Measurements from ENCODE around the gene STPG2. TPM values are rescaled to one million over a fixed set of nuclear protein-coding genes. Genes with fewer than 3 reads are reported as not detected.

The STPG2 gene
- total RNA-seq, 1 donor from 2014 or later, result not detected

GRCh38 chr4:97589481-97590196 lies 553.6 kb downstream of the STPG2 start:
- intact Hi-C loops (cut with micrococcal nuclease), result no loop called here
- H3K27ac ChIP-seq (replicated peaks), result no peak overlapping the region
- no peak for DNase-seq
- H3K4me1 ChIP-seq, result no peaks in the 10 kb centered on the region
- H3K27me3 ChIP-seq (ENCODE audit: low read depth), result no peaks in the 10 kb centered on the region
- TF ChIP-seq, protein P1, sequence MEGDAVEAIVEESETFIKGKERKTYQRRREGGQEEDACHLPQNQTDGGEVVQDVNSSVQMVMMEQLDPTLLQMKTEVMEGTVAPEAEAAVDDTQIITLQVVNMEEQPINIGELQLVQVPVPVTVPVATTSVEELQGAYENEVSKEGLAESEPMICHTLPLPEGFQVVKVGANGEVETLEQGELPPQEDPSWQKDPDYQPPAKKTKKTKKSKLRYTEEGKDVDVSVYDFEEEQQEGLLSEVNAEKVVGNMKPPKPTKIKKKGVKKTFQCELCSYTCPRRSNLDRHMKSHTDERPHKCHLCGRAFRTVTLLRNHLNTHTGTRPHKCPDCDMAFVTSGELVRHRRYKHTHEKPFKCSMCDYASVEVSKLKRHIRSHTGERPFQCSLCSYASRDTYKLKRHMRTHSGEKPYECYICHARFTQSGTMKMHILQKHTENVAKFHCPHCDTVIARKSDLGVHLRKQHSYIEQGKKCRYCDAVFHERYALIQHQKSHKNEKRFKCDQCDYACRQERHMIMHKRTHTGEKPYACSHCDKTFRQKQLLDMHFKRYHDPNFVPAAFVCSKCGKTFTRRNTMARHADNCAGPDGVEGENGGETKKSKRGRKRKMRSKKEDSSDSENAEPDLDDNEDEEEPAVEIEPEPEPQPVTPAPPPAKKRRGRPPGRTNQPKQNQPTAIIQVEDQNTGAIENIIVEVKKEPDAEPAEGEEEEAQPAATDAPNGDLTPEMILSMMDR (IDR thresholded peaks at IDR 0.05; ENCODE audit: borderline replicate concordance), result no peak
- H3K4me3 ChIP-seq, result no peak overlapping the region
- H3K36me3 ChIP-seq, result no peaks in the 10 kb centered on the region
- H3K9me3 ChIP-seq (replicated peaks), result no peaks in the 10 kb centered on the region

GRCh38 chr4:97587912-97588311 lies 555.4 kb downstream of the STPG2 start:
- DNase-seq, result no peak
- Histone ChIP-seq H3K9me3 (replicated peaks) (no peaks in the 10 kb centered on the region), H3K4me3 (no peak overlapping the region), H3K36me3 (no peaks in the 10 kb centered on the region), H3K27me3 (ENCODE audit: low read depth) (no peaks in the 10 kb centered on the region), H3K27ac (replicated peaks) (no peak overlapping the region), H3K4me1 (no peaks in the 10 kb centered on the region)
- intact Hi-C loops (cut with micrococcal nuclease), result no loop called here
- TF ChIP-seq, protein P1 (IDR thresholded peaks at IDR 0.05; ENCODE audit: borderline replicate concordance), result no peak

DNA sequence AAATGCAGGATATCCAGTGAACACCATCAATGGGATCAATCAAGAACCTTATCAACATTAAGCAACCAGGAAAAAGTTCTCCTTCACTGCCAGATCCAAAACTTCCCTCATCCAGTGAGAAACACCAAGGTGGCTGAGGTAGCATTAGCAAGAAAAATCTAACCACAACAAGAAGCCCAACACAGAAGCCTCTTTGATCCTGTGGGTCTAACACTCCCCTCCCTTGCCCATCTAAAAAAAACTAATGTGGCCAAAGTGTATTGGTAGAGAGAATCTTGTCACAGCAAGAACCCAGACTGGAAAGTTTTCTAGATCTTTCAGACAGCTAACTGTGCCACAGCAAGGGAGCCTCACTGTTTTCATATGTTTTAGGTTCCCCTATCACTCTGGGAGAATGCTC lies 558.0 kb downstream of the STPG2 start:
- TF ChIP-seq, protein P1 (IDR thresholded peaks at IDR 0.05; ENCODE audit: borderline replicate concordance), result no peak
- Histone ChIP-seq H3K4me1 (no peaks in the 10 kb centered on the region), H3K9me3 (replicated peaks) (no peaks in the 10 kb centered on the region), H3K36me3 (no peaks in the 10 kb centered on the region), H3K4me3 (no peak overlapping the region), H3K27ac (replicated peaks) (no peak overlapping the region), H3K27me3 (ENCODE audit: low read depth) (no peaks in the 10 kb centered on the region)
- intact Hi-C loops (cut with micrococcal nuclease), result no loop called here
- no peak for DNase-seq

DNA sequence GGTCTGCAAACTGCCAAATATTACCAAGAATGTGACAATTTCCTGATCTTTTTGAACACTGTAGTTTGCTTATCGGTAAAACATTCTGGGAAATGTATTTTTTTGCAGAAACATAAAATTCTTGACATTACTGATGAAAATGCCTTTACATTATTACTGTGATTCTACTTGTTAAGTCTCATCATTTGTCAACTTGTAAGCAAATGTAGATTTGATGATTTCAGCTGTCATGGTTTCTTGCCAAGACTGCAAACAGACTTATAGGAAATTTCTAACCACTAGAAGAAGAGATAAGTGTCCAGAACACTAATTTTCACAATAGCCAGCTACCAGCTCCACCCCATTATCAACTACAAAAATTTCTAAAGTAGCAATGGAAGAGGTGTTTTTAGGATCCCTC lies 560.4 kb downstream of the STPG2 start:
- H3K4me1 ChIP-seq, result no peaks in the 10 kb centered on the region
- H3K9me3 ChIP-seq (replicated peaks), result no peaks in the 10 kb centered on the region
- TF ChIP-seq, protein P1 (IDR thresholded peaks at IDR 0.05; ENCODE audit: borderline replicate concordance), result no peak
- intact Hi-C loops (cut with micrococcal nuclease), result no loop called here
- no peaks in the 10 kb centered on the region for H3K27me3 ChIP-seq (ENCODE audit: low read depth)
- H3K27ac ChIP-seq (replicated peaks), result no peak overlapping the region
- H3K36me3 ChIP-seq, result no peaks in the 10 kb centered on the region
- H3K4me3 ChIP-seq, result no peak overlapping the region
- no peak for DNase-seq

- TF ChIP-seq, protein P1 (IDR thresholded peaks at IDR 0.05; ENCODE audit: borderline replicate concordance), result no peak
- DNase-seq, result no peak
- H3K36me3 ChIP-seq, result no peaks in the 10 kb centered on the region
- H3K9me3 ChIP-seq (replicated peaks), result peaks cover 15% of the 10 kb centered on the region
- intact Hi-C loops (cut with micrococcal nuclease), result no loop called here
- H3K4me3 ChIP-seq, result no peak overlapping the region
- no peaks in the 10 kb centered on the region for H3K27me3 ChIP-seq (ENCODE audit: low read depth)
- no peak overlapping the region for H3K27ac ChIP-seq (replicated peaks)
- H3K4me1 ChIP-seq, result no peaks in the 10 kb centered on the region
Measured at GRCh38 chr4:97577004-97577403, 566.3 kb downstream of the STPG2 start.
